SK-N-MC (cell line): ENCODE results near the gene KDM4D.

Source experiments
- EZH2 ChIP-seq: fragments of 200-600 bp; sonication (generic); IDR thresholded peaks from one replicate; pipeline ENCODE4 v1.6.1; 2017; ENCODE audit warnings: antibody characterized with exemption
- FOXP2 ChIP-seq: optimal IDR thresholded peaks from 2 replicates; pipeline ENCODE3; 2011; ENCODE audit warnings: mild to moderate bottlenecking, moderate library complexity; ENCODE audit not compliant: insufficient read depth; ENCODE audit errors: extremely low read length, control extremely low read depth
- POLR2AphosphoS5 ChIP-seq: IDR thresholded peaks from 2 replicates; pipeline ENCODE4 v1.6.1; 2012; ENCODE audit warnings: mild to moderate bottlenecking, low read depth, low read length, borderline replicate concordance

DNA sequence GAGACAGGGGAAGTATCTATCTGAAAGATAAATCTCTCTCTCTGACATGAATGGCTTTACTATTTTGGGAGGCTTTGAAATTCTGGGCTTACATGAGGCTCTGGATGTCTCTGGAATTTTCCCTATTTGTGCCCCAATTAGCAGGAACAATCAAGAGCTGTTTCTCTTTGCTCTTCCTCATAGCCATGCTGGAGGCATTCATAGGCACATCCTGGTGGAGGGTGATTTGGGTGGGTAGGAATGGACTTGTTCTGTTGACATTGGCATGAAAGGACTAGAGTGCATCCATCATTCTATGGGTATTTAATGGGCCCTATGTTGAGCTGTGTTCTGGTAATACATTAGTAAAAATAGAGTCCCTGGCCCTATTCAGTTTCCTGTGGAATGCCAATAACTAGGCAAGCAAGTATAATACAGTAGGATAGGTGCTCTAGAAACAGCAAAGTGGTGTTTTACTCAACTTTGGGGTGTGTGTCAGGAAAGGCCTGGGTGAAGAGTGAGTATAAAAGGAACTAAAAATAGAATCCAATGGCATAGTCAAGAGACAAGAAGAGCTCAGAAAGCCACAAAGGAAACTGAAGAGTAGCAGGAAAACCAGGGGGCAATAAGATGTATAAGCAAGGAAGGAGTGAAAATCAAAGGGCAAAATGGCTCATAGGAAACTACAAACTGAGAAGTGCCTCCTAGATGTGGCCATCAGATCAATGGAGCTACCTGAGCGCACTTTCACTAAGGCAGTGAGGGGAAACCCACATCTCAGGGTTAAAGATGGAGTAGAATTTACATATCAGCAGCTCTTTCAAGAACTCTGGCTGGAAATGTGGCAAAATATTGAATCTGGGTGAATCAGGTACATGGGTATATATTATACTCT is 45.2 kb upstream of the KDM4D start:
- TF ChIP-seq FOXP2 = no peak
- TF ChIP-seq EZH2 = no peak
- TF ChIP-seq POLR2AphosphoS5 = no peak
